Measurements from ENCODE around the gene OR52H1.

Gene OR52H1

DNA sequence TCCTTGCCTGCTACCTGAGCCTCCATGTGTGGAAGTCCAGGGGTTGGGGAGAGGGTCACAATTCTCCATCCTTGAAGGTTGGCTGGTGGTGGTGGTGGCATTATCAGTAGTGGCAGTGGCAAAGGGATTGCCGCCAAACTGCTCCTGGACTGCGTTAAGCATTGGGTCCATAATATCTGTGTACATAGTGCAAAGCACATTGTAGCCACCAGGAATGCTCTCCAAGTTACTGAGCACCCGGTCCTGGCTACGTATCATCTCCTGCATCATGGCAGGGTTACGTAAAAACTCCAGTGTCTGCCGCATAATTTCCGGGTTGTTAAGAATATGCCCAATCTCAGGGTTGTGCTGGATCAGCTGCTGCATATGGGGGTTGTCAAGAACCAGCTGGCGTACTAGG lies 39.7 kb downstream of the OR52H1 start:
- no peak for TF ChIP-seq RAD21 (IDR thresholded peaks at IDR 0.05; ENCODE audit: low read depth)
- no peak for TF ChIP-seq EGR1 (IDR thresholded peaks at IDR 0.05)
- no peak for TF ChIP-seq TCF12 (IDR thresholded peaks at IDR 0.05; ENCODE audit: low read depth)
- TF ChIP-seq FOXM1 (IDR thresholded peaks at IDR 0.05; ENCODE audit: borderline replicate concordance, low read depth), result no peak
- no peak for TF ChIP-seq TEAD4 (IDR thresholded peaks at IDR 0.05)
- TF ChIP-seq CREB1 (IDR thresholded peaks at IDR 0.05; ENCODE audit: low read depth), result no peak
- no peak for TF ChIP-seq CEBPB (IDR thresholded peaks at IDR 0.05)
- no peak for TF ChIP-seq ZBTB7A (IDR thresholded peaks at IDR 0.05; ENCODE audit: low read depth)
- no peak for TF ChIP-seq NFIC (IDR thresholded peaks at IDR 0.05)
- TF ChIP-seq, protein P1, sequence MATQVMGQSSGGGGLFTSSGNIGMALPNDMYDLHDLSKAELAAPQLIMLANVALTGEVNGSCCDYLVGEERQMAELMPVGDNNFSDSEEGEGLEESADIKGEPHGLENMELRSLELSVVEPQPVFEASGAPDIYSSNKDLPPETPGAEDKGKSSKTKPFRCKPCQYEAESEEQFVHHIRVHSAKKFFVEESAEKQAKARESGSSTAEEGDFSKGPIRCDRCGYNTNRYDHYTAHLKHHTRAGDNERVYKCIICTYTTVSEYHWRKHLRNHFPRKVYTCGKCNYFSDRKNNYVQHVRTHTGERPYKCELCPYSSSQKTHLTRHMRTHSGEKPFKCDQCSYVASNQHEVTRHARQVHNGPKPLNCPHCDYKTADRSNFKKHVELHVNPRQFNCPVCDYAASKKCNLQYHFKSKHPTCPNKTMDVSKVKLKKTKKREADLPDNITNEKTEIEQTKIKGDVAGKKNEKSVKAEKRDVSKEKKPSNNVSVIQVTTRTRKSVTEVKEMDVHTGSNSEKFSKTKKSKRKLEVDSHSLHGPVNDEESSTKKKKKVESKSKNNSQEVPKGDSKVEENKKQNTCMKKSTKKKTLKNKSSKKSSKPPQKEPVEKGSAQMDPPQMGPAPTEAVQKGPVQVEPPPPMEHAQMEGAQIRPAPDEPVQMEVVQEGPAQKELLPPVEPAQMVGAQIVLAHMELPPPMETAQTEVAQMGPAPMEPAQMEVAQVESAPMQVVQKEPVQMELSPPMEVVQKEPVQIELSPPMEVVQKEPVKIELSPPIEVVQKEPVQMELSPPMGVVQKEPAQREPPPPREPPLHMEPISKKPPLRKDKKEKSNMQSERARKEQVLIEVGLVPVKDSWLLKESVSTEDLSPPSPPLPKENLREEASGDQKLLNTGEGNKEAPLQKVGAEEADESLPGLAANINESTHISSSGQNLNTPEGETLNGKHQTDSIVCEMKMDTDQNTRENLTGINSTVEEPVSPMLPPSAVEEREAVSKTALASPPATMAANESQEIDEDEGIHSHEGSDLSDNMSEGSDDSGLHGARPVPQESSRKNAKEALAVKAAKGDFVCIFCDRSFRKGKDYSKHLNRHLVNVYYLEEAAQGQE (IDR thresholded peaks at IDR 0.05; ENCODE audit: low read depth), result no peak
- no peak for TF ChIP-seq EP300 (IDR thresholded peaks at IDR 0.05; ENCODE audit: borderline replicate concordance)

GRCh38 chr11:5507933-5508305 lies 40.4 kb downstream of the OR52H1 start:
- TF ChIP-seq TCF12 (IDR thresholded peaks at IDR 0.05; ENCODE audit: low read depth) (no peak), EP300 (IDR thresholded peaks at IDR 0.05; ENCODE audit: borderline replicate concordance) (no peak)
- TF ChIP-seq, protein P2, sequence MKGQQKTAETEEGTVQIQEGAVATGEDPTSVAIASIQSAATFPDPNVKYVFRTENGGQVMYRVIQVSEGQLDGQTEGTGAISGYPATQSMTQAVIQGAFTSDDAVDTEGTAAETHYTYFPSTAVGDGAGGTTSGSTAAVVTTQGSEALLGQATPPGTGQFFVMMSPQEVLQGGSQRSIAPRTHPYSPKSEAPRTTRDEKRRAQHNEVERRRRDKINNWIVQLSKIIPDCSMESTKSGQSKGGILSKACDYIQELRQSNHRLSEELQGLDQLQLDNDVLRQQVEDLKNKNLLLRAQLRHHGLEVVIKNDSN (IDR thresholded peaks at IDR 0.05), result no peak

DNA sequence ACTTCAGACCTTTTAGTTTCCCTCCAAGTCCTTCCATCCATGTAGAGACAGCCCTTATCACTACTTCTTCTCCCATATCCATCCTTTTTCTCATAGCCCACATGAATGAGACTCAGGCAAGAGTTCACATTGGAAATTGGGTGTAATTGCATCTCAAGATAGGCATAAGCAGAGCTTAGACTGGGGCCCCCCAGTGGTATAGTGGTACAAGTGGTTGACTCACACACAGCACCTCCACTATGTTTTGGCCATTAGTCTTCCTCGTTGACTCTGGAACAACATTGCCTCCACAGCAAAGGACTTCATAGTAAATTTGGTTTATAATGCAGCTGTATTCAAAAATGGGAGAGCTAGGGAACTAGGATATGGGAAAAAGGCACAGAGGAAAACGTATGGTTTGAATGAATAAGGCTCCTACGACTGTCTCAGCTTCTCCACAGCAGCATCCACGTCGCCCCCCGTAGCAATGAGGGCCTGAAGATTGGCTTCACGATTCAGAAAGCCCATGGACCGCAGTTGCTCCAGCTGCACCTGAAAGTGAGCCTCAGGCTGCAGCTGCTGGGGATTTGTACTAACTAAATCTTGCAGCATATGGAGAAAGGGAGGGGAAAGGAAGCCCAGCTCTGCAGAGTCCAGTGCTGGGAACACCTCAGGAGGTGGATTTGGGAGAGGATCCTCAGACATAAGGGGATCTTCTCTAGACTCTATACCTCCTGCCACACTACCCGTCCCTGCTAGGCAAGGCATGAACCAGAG lies 41.0 kb downstream of the OR52H1 start:
- TF ChIP-seq CREB1 (IDR thresholded peaks at IDR 0.05; ENCODE audit: low read depth) (no peak), NFIC (IDR thresholded peaks at IDR 0.05) (no peak), YY1 (IDR thresholded peaks at IDR 0.05; ENCODE audit: low read depth) (no peak), CEBPB (IDR thresholded peaks at IDR 0.05) (no peak)

GRCh38 chr11:5505363-5506048 lies 42.8 kb downstream of the OR52H1 start:
- no peak for TF ChIP-seq TCF12 (IDR thresholded peaks at IDR 0.05; ENCODE audit: low read depth)
- TF ChIP-seq RAD21 (IDR thresholded peaks at IDR 0.05; ENCODE audit: low read depth), result no peak
- TF ChIP-seq NFIC (IDR thresholded peaks at IDR 0.05), result no peak
- no peak for TF ChIP-seq CEBPB (IDR thresholded peaks at IDR 0.05)
- no peak for TF ChIP-seq EGR1 (IDR thresholded peaks at IDR 0.05)
- TF ChIP-seq TAF1 (IDR thresholded peaks at IDR 0.05; ENCODE audit: low read depth), result no peak
- no peak for TF ChIP-seq EP300 (IDR thresholded peaks at IDR 0.05; ENCODE audit: borderline replicate concordance)
- TF ChIP-seq, protein P1 (IDR thresholded peaks at IDR 0.05; ENCODE audit: low read depth), result no peak
- no peak for TF ChIP-seq YY1 (IDR thresholded peaks at IDR 0.05; ENCODE audit: low read depth)
- TF ChIP-seq ZBTB7A (IDR thresholded peaks at IDR 0.05; ENCODE audit: low read depth), result no peak
- no peak for TF ChIP-seq CREB1 (IDR thresholded peaks at IDR 0.05; ENCODE audit: low read depth)
- no peak for TF ChIP-seq TEAD4 (IDR thresholded peaks at IDR 0.05)
- TF ChIP-seq FOXM1 (IDR thresholded peaks at IDR 0.05; ENCODE audit: borderline replicate concordance, low read depth), result no peak
- TF ChIP-seq MAX (IDR thresholded peaks at IDR 0.05), result no peak
- TF ChIP-seq, protein P2 (IDR thresholded peaks at IDR 0.05), result no peak

DNA sequence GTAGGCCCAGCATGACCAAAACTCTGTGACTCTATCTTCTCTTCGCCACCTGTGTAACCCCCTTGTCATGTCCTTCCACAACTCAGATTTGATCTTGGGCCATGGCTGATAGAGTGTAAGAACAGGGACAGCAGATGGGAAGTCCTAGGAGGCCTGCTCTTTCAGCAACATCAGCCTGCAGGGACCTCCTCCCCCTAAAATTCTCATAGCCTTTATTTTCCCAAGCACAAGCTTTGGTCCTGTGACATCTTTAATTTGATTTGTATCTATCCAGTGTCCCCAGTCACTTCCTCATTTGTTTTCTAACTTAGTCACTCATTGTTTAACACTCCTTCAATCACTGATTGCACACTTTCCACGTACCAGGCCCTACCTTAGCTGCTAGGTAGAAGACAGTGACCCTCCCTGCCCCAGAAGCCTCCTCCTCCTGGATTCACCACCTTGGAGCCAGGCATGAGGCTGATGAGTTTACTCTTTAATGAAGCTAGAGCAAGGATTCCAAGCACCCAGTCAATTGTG lies 43.9 kb downstream of the OR52H1 start:
- TF ChIP-seq ZBTB7A (IDR thresholded peaks at IDR 0.05; ENCODE audit: low read depth) (no peak), CREB1 (IDR thresholded peaks at IDR 0.05; ENCODE audit: low read depth) (no peak), MAX (IDR thresholded peaks at IDR 0.05) (no peak), YY1 (IDR thresholded peaks at IDR 0.05; ENCODE audit: low read depth) (no peak), RAD21 (IDR thresholded peaks at IDR 0.05; ENCODE audit: low read depth) (no peak), EGR1 (IDR thresholded peaks at IDR 0.05) (no peak), CEBPB (IDR thresholded peaks at IDR 0.05) (no peak), TCF12 (IDR thresholded peaks at IDR 0.05; ENCODE audit: low read depth) (no peak), FOXM1 (IDR thresholded peaks at IDR 0.05; ENCODE audit: borderline replicate concordance, low read depth) (no peak), TAF1 (IDR thresholded peaks at IDR 0.05; ENCODE audit: low read depth) (no peak), EP300 (IDR thresholded peaks at IDR 0.05; ENCODE audit: borderline replicate concordance) (no peak), NFIC (IDR thresholded peaks at IDR 0.05) (no peak), TEAD4 (IDR thresholded peaks at IDR 0.05) (no peak)
- TF ChIP-seq, protein P2 (IDR thresholded peaks at IDR 0.05), result no peak
- TF ChIP-seq, protein P1 (IDR thresholded peaks at IDR 0.05; ENCODE audit: low read depth), result no peak

Measured in Ishikawa (cell line).